Kidney epithelial cell (primary cell): Measurements from ENCODE around the gene ERMAP. TPM values are rescaled to one million over a fixed set of nuclear protein-coding genes. Genes with fewer than 3 reads are reported as not detected.
"Not testable (repeated sequence)": the region's sequence is repeated elsewhere in the genome, so short reads cannot be mapped to it uniquely, and the experiment has no call there.

Source experiments
- DNase-seq: peaks from one replicate; pipeline ENCODE4 v3.0.0-alpha.2; 2010; ENCODE audit warnings: low read depth
- H3K27me3 ChIP-seq: 2 replicates; pipeline ENCODE4 v1.6.0; 2011; ENCODE audit warnings: low read length; ENCODE audit not compliant: control insufficient read depth, insufficient read depth
- H3K36me3 ChIP-seq: 2 replicates; pipeline ENCODE4 v1.5.1; 2011; ENCODE audit warnings: low read length; ENCODE audit not compliant: control insufficient read depth, insufficient read depth
- H3K4me3 ChIP-seq: 2 replicates; pipeline ENCODE4 v1.5.1; 2011; ENCODE audit warnings: low read depth, mild to moderate bottlenecking, control low read depth, low read length
- CTCF ChIP-seq: IDR thresholded peaks from 2 replicates; pipeline ENCODE4 v1.5.1; 2011; ENCODE audit warnings: mild to moderate bottlenecking, moderate library complexity, low read length, control low read depth, inconsistent platforms; ENCODE audit not compliant: insufficient read depth, poor library complexity, severe bottlenecking
- total RNA-seq: library from RNA; depleted of rRNA; stranded (reverse); fragments of >200 nt; gene quantifications from 2 replicates; pipeline ENCODE4 v1.2.3, GENCODE V29; 2015

The ERMAP gene
- total RNA-seq, 1 donor from 2014 or later = 8.9 TPM

DNA sequence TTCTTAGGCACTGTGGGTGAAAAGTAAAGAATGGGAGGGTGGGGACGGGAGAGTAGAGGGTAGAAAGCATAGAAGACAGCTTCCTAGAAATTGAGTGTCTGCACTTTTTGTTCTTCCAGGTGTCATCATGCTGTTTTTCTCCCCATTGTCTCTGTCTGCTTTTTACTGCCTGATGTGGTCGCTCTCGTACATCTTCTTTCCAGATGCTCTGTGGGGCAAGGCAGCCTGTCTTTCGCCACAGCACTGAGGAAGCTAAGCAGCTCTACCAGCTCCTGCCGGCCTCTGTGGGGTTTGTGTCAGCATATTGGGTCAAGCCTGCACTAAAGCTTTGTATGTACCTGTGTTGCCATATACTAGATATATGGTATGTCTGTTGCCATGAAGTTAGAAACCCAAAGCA lies 18.9 kb upstream of the ERMAP start:
- Histone ChIP-seq H3K27me3 (no peaks in the 10 kb centered on the region), H3K36me3 (no peaks in the 10 kb centered on the region), H3K4me3 (no peak overlapping the region)
- DNase-seq = no peak
- no peak for TF ChIP-seq CTCF

GRCh38 chr1:42801832-42802473 lies 15.0 kb upstream of the ERMAP start:
- Histone ChIP-seq H3K27me3 (no peaks in the 10 kb centered on the region), H3K4me3 (no peak overlapping the region), H3K36me3 (no peaks in the 10 kb centered on the region)
- TF ChIP-seq CTCF = no peak
- no peak for DNase-seq

- Histone ChIP-seq H3K27me3 (no peaks in the 10 kb centered on the region), H3K36me3 (no peaks in the 10 kb centered on the region), H3K4me3 (no peak overlapping the region)
- TF ChIP-seq CTCF = no peak
- DNase-seq = no peak
Observed at GRCh38 chr1:42806171-42806570, 10.8 kb upstream of the ERMAP start.

DNA sequence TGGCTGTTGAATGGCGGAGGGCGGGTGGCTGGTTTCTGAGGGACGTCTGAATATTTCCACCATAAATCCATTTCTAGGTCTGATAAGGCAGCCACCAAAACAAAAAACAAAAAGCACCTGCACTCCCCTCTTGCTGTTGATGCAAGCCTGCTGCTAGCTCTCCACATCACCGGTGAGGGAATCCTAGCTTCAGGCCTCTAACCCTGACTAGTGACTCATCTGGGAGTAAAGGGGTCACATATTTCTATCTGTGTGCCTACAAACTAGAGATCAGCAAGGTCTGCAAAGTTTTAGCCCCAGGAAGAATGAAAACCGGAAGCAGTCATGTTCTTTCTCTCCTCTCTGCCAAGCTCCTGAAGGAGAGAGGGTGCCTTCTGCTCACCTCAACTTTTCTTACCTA lies 10.3 kb upstream of the ERMAP start:
- DNase-seq = no peak
- Histone ChIP-seq H3K27me3 (no peaks in the 10 kb centered on the region), H3K36me3 (no peaks in the 10 kb centered on the region), H3K4me3 (no peak overlapping the region)
- TF ChIP-seq CTCF = no peak

- TF ChIP-seq CTCF = no peak
- no peak for DNase-seq
- H3K4me3 ChIP-seq = no peak overlapping the region
- no peaks in the 10 kb centered on the region for H3K27me3 ChIP-seq
- no peaks in the 10 kb centered on the region for H3K36me3 ChIP-seq
Observed at GRCh38 chr1:42807056-42807668, 9.8 kb upstream of the ERMAP start.

DNA sequence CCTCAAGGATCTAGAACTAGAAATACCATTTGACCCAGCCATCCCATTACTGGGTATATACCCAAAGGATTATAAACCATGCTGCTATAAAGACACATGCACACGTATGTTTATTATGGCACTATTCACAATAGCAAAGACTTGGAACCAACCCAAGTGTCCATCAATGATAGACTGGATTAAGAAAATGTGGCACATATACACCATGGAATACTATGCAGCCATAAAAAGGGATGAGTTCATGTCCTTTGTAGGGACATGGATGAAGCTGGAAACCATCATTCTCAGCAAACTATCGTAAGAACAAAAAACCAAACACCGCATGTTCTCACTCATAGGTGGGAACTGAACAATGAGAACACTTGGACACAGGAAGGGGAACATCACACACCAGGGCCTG lies 2.1 kb upstream of the ERMAP start:
- H3K27me3 ChIP-seq, H3K4me3 ChIP-seq, DNase-seq, H3K36me3 ChIP-seq: not testable (repeated sequence)
